Measurements from ENCODE around the gene POTEB.
"Not testable (repeated sequence)": the region's sequence is repeated elsewhere in the genome, so short reads cannot be mapped to it uniquely, and the experiment has no call there.

POTEB gene

GRCh38 chr15:21877635-21878034 lies at the start of gene POTEB:
Gene POTEB, minus strand, starts transcription at chr15:21877735. Its CDS starts 489 bp downstream, at chr15:21877246.
- in situ Hi-C loops (cut with MboI; ENCODE audit: low sequenced_read_pairs) = not testable (repeated sequence)

GRCh38 chr15:21890955-21891354 lies 13.4 kb upstream of the POTEB start:
- in situ Hi-C loops (cut with MboI; ENCODE audit: low sequenced_read_pairs) = not testable (repeated sequence)

GRCh38 chr15:21889542-21889941 lies 12.0 kb upstream of the POTEB start:
- in situ Hi-C loops (cut with MboI; ENCODE audit: low sequenced_read_pairs) = not testable (repeated sequence)

- in situ Hi-C loops (cut with MboI; ENCODE audit: low sequenced_read_pairs) = not testable (repeated sequence)
Measured at GRCh38 chr15:21838831-21839230, 38.7 kb downstream of the POTEB start.

Measured in HL-60/S4 (cell line).